Activated CD8-positive, alpha-beta T cell treated with anti-CD3 and anti-CD28 coated beads for 36 hours (primary cell): ENCODE results near the gene MEIS1. TPM values are rescaled to one million over a fixed set of nuclear protein-coding genes. Genes with fewer than 3 reads are reported as not detected.

Source experiments
- ATAC-seq: fragments of 200-7000 bp; cut with Tn5 transposase; one replicate; pipeline ENCODE4 v1.10.0; 2021; ENCODE audit warnings: mild to moderate bottlenecking, moderate library complexity
- CTCF ChIA-PET: fragments of 350-600 bp; sonication (Branson Sonifier 250); formaldehyde crosslinking; loops from one replicate; lab custom pipeline; 2021; ENCODE audit warnings: antibody characterized with exemption; lab: Charles Lee
- POLR2A ChIA-PET: fragments of 350-600 bp; sonication (Branson Sonifier 250); formaldehyde crosslinking; loops from one replicate; lab custom pipeline; 2021; ENCODE audit warnings: antibody characterized with exemption; lab: Charles Lee
- DNase-seq: peaks from one replicate; pipeline ENCODE4 v3.0.0-alpha.2; 2020
- H3K27ac Mint-ChIP-seq: one replicate; pipeline ENCODE4 v1.8.0; 2021; ENCODE audit warnings: mild to moderate bottlenecking, mixed read lengths
- H3K27me3 Mint-ChIP-seq: one replicate; pipeline ENCODE4 v1.8.0; 2021; ENCODE audit warnings: mixed read lengths
- H3K36me3 Mint-ChIP-seq: one replicate; pipeline ENCODE4 v1.8.0; 2021; ENCODE audit warnings: low read depth, mixed read lengths
- H3K4me1 Mint-ChIP-seq: one replicate; pipeline ENCODE4 v1.8.0; 2021; ENCODE audit warnings: low read depth, mixed read lengths
- H3K4me3 Mint-ChIP-seq: one replicate; pipeline ENCODE4 v1.8.0; 2021; ENCODE audit warnings: mild to moderate bottlenecking, moderate library complexity, mixed read lengths
- H3K9me3 Mint-ChIP-seq: one replicate; pipeline ENCODE4 v1.8.0; 2021; ENCODE audit warnings: mixed read lengths
- CTCF ChIP-seq: fragments of 200-600 bp; IDR thresholded peaks from one replicate; pipeline ENCODE4 v1.8.0; 2022; ENCODE audit warnings: antibody characterized with exemption, mild to moderate bottlenecking
- intact Hi-C: fragments of 100-400 bp; cut with micrococcal nuclease; formaldehyde crosslinking; loops from one replicate; pipeline ENCODE4 v1.10.0; 2022
- total RNA-seq, 2 experiments: library from RNA; stranded (reverse); gene quantifications; one replicate each; pipeline ENCODE4 v1.2.3, GENCODE V29; 2021

Gene MEIS1
- total RNA-seq, 2 experiments from 2014 or later = not detected

GRCh38 chr2:66470199-66470598 lies 35.3 kb downstream of the MEIS1 start:
- Mint-ChIP-seq H3K36me3 (no peaks in the 10 kb centered on the region), H3K27ac (no peak overlapping the region), H3K9me3 (no peaks in the 10 kb centered on the region), H3K27me3 (no peaks in the 10 kb centered on the region), H3K4me3 (no peak overlapping the region), H3K4me1 (no peaks in the 10 kb centered on the region)
- no peak for TF ChIP-seq CTCF
- ChIA-PET CTCF (no interaction called here), POLR2A (no interaction called here)
- DNase-seq = no peak
- no peak for ATAC-seq
- intact Hi-C loops = no loop called here

GRCh38 chr2:66472225-66472843 lies 37.4 kb downstream of the MEIS1 start:
- H3K9me3 Mint-ChIP-seq = no peaks in the 10 kb centered on the region
- ChIA-PET POLR2A (no interaction called here), CTCF (no interaction called here)
- DNase-seq (no peak), ATAC-seq (no peak)
- no peak overlapping the region for H3K27ac Mint-ChIP-seq
- H3K4me3 Mint-ChIP-seq = no peak overlapping the region
- H3K36me3 Mint-ChIP-seq = no peaks in the 10 kb centered on the region
- intact Hi-C loops = no loop called here
- H3K4me1 Mint-ChIP-seq = no peaks in the 10 kb centered on the region
- no peaks in the 10 kb centered on the region for H3K27me3 Mint-ChIP-seq
- no peak for TF ChIP-seq CTCF

GRCh38 chr2:66477135-66477842 lies 42.4 kb downstream of the MEIS1 start:
- CTCF ChIA-PET = no interaction called here
- Mint-ChIP-seq H3K27me3 (no peaks in the 10 kb centered on the region), H3K9me3 (no peaks in the 10 kb centered on the region), H3K27ac (no peak overlapping the region), H3K4me1 (no peaks in the 10 kb centered on the region), H3K4me3 (no peak overlapping the region), H3K36me3 (no peaks in the 10 kb centered on the region)
- ATAC-seq (no peak), DNase-seq (no peak)
- intact Hi-C loops = no loop called here
- POLR2A ChIA-PET = no interaction called here
- no peak for TF ChIP-seq CTCF

- Mint-ChIP-seq H3K27ac (no peak overlapping the region), H3K4me3 (no peak overlapping the region), H3K9me3 (no peaks in the 10 kb centered on the region), H3K27me3 (no peaks in the 10 kb centered on the region), H3K36me3 (no peaks in the 10 kb centered on the region), H3K4me1 (no peaks in the 10 kb centered on the region)
- ChIA-PET CTCF (no interaction called here), POLR2A (no interaction called here)
- no peak for TF ChIP-seq CTCF
- ATAC-seq (no peak), DNase-seq (no peak)
- intact Hi-C loops = no loop called here
Measured at GRCh38 chr2:66478299-66478698, 43.4 kb downstream of the MEIS1 start.

GRCh38 chr2:66478731-66479316 lies 43.9 kb downstream of the MEIS1 start:
- CTCF ChIA-PET = no interaction called here
- DNase-seq (no peak), ATAC-seq (no peak)
- intact Hi-C loops = no loop called here
- H3K4me1 Mint-ChIP-seq = no peaks in the 10 kb centered on the region
- H3K27ac Mint-ChIP-seq = no peak overlapping the region
- no peaks in the 10 kb centered on the region for H3K9me3 Mint-ChIP-seq
- H3K4me3 Mint-ChIP-seq = no peak overlapping the region
- no peaks in the 10 kb centered on the region for H3K27me3 Mint-ChIP-seq
- POLR2A ChIA-PET = no interaction called here
- no peaks in the 10 kb centered on the region for H3K36me3 Mint-ChIP-seq
- no peak for TF ChIP-seq CTCF
